Astrocyte of the cerebellum (primary cell): Measurements from ENCODE around the gene SMKR1.

Experiments
- DNase-seq: peaks from one replicate; pipeline ENCODE4 v3.0.0-alpha.2; 2011; ENCODE audit warnings: low read depth
- H3K4me3 ChIP-seq: 2 replicates; pipeline ENCODE4 v1.5.1; 2011; ENCODE audit warnings: mild to moderate bottlenecking, low read depth, low read length, moderate library complexity
- in situ Hi-C: cut with HindIII; loops from 2 replicates; pipeline ENCODE4 v1.10.0; 2017; ENCODE audit warnings: low sequenced_read_pairs
- TF ChIP-seq, protein P1 (sequence below): IDR thresholded peaks from 2 replicates; pipeline ENCODE4 v1.5.1; 2012; ENCODE audit warnings: low read length, low read depth, moderate library complexity, mild to moderate bottlenecking; ENCODE audit errors: missing control alignments

Gene SMKR1

DNA sequence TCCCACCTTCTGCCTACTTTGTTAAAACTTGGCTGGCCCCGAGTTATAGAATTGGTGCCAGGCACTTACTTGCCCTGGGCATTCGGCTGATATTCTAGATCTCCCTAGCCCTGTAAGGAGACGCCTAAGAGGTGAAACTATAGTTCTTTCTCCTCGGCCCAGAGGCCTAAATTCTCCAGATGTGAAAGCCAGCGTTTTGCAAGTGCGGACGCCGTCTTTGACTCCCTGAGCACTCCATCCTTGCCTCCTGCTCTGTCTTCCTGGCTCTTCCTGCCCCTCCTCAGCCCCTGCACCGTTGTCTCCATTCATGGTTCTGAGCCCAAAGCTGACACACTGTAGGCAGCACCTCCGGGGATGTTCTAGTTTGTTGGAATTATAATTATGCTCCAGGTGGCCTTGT is 11.2 kb downstream of the SMKR1 start:
- H3K4me3 ChIP-seq = no peak overlapping the region
- TF ChIP-seq, protein P1, sequence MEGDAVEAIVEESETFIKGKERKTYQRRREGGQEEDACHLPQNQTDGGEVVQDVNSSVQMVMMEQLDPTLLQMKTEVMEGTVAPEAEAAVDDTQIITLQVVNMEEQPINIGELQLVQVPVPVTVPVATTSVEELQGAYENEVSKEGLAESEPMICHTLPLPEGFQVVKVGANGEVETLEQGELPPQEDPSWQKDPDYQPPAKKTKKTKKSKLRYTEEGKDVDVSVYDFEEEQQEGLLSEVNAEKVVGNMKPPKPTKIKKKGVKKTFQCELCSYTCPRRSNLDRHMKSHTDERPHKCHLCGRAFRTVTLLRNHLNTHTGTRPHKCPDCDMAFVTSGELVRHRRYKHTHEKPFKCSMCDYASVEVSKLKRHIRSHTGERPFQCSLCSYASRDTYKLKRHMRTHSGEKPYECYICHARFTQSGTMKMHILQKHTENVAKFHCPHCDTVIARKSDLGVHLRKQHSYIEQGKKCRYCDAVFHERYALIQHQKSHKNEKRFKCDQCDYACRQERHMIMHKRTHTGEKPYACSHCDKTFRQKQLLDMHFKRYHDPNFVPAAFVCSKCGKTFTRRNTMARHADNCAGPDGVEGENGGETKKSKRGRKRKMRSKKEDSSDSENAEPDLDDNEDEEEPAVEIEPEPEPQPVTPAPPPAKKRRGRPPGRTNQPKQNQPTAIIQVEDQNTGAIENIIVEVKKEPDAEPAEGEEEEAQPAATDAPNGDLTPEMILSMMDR = no peak
- no peak for DNase-seq
- in situ Hi-C loops = no loop called here

DNA sequence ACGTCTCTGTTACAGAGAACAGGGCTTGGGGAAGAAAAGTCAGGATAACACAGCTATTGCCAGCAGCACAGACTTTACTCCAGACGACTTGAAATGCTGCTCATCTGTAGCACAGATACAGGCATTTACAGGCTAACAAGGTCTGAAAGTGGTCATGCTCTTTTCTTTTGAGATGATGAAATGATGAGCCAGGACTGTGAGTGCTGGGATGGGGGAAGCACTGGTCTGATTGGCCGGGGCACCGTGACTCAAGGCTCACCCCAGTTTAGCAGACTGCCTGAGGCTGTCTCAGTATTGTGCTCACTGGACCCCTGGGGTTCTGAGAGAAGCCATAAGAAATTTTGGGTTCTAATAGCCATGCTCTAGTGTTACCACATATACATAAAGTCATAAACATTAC is 12.4 kb downstream of the SMKR1 start:
- DNase-seq = no peak
- TF ChIP-seq, protein P1 = no peak
- no peak overlapping the region for H3K4me3 ChIP-seq
- in situ Hi-C loops = no loop called here

DNA sequence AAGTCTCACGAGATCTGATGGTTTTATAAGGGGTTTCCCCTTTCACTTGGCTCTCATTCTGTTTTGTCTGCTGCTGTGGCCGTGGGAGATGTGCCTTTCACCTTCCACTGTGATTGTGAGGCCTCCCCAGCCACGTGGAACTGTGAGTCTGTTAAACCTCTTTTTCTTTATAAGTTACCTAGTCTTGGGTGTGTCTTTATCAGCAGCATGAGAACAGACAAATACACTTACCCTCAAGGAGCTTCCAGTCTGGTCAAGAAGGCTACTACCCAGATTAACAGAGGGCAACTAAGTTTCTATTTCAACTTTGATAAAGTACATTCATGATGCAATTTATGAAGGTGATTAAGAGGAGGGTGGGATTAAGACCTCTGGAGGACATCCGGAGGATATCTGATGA is 13.1 kb downstream of the SMKR1 start:
- TF ChIP-seq, protein P1 = no peak
- H3K4me3 ChIP-seq = no peak overlapping the region
- in situ Hi-C loops = no loop called here
- DNase-seq = no peak

DNA sequence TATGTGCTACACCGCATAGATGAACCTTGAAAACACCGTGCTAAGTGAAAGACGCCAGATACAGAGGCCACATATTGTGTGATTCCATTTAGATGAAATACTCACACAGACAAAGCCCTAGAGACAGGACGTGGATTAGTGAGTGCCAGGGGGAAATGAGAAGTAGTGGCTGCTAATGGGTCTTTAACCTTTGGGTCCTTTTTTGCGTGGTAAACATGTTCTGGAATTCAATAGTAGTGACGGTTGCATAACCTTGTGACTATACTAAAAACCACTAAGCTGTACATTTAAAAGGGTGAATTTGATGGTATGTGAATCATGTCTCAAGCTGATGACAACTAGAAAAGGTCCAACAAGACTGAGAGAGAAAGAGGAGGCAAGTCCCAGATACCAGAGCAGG is 15.6 kb downstream of the SMKR1 start:
- TF ChIP-seq, protein P1 = no peak
- in situ Hi-C loops = no loop called here
- no peak overlapping the region for H3K4me3 ChIP-seq
- no peak for DNase-seq

DNA sequence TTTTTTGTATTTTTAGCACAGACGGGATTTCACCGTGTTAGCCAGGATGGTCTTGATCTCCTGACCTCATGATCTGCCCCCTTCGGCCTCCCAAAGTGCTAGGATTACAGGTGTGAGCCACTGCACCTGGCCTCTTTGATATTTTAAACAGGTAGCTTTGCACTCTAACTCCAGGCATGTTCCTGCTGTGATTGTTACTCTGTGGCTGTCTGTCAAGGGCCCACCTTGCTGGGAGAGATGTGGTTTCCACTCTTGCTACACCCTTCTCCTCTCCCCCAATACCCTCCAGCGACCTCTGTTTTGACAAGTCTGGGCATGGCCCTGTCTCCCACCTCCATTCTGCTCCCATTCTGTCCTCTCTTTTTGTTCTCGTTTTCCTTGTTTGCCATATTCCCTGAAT is 17.1 kb downstream of the SMKR1 start:
- in situ Hi-C loops = no loop called here
- H3K4me3 ChIP-seq = no peak overlapping the region
- DNase-seq = no peak
- TF ChIP-seq, protein P1 = no peak

DNA sequence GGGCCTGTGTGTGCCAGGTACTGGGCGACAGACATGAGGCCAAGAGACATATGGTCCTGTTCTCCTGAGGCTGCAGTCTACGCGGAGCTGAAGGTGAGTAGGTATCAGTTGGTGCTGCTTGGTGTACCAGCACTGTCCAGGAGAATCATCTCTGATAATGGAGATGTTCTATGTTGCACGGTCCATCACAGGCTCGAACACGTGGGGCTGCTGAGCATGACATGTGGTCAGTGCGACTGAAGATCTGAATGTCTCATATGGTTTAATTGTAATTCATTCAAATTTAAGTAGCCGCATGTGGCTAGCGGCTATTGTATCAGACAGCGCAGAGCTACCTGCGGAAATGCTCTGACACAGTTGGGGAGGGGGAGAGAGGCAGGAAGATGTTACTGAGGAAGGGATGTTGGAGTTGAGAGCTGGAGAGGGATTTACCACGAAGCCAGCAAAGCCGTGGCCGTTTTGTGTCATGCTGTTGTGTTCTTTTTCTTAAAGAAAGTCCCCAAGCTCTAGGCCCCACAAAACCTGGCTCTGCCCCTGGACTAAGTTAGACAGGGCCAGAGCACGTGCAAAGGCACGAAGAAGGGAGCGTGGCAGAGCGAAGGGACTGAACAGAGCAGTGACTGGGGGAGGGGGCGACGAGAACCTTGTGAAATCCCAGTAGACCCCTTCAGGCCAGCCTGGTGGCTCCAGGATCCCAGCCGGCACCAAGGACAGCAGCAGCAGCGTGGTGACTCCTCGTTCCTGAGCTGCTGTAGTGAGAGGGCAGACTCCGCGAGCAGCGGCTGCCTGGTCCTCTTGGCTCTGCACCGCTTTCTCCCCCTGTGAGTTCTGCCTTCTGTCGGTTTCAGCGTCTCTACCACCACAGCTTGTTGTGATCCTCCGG is 20.0 kb downstream of the SMKR1 start:
- no peak for DNase-seq
- TF ChIP-seq, protein P1 = no peak
- in situ Hi-C loops = no loop called here

More for the DNA sequence above, 20.0 kb downstream of the SMKR1 start:
- H3K4me3 ChIP-seq = no peak overlapping the region
